A549 (cell line): ENCODE data around the gene RAB1B.

Experiments
- GATA3 ChIP-seq: IDR thresholded peaks from 2 replicates; pipeline ENCODE4 v1.6.1; 2012; ENCODE audit warnings: borderline replicate concordance
- PHF8 ChIP-seq: fragments of 200-600 bp; sonication (generic); IDR thresholded peaks from 2 replicates; pipeline ENCODE4 v1.6.1; 2016; ENCODE audit warnings: low read depth, mild to moderate bottlenecking, antibody characterized with exemption, moderate library complexity, borderline replicate concordance
- TF ChIP-seq, protein P1 (sequence below): fragments of 200-600 bp; sonication (generic); IDR thresholded peaks from 2 replicates; pipeline ENCODE4 v1.6.1; 2016; ENCODE audit warnings: antibody characterized with exemption, mild to moderate bottlenecking, moderate library complexity

DNA sequence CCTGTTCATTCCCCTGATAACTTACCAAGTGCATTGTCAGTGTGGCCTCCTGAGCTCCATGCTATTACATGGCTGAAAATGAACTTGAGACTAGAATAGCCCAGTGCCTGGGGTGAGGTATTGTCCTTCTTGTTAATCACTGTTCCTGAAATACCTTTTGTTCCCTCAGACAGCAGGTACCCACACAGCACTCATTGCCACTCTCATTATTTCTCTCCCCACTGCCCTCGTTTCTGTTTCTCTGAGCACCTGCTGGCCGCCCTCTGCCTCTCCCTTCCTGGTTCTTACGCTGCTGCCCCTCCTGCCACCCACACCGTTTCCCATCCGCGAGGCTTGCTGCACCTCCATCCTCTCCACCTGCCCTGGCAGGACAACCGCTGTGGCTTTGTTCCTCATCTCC lies 36.9 kb upstream of the RAB1B start:
- TF ChIP-seq GATA3 (no peak), PHF8 (no peak)
- TF ChIP-seq, protein P1, sequence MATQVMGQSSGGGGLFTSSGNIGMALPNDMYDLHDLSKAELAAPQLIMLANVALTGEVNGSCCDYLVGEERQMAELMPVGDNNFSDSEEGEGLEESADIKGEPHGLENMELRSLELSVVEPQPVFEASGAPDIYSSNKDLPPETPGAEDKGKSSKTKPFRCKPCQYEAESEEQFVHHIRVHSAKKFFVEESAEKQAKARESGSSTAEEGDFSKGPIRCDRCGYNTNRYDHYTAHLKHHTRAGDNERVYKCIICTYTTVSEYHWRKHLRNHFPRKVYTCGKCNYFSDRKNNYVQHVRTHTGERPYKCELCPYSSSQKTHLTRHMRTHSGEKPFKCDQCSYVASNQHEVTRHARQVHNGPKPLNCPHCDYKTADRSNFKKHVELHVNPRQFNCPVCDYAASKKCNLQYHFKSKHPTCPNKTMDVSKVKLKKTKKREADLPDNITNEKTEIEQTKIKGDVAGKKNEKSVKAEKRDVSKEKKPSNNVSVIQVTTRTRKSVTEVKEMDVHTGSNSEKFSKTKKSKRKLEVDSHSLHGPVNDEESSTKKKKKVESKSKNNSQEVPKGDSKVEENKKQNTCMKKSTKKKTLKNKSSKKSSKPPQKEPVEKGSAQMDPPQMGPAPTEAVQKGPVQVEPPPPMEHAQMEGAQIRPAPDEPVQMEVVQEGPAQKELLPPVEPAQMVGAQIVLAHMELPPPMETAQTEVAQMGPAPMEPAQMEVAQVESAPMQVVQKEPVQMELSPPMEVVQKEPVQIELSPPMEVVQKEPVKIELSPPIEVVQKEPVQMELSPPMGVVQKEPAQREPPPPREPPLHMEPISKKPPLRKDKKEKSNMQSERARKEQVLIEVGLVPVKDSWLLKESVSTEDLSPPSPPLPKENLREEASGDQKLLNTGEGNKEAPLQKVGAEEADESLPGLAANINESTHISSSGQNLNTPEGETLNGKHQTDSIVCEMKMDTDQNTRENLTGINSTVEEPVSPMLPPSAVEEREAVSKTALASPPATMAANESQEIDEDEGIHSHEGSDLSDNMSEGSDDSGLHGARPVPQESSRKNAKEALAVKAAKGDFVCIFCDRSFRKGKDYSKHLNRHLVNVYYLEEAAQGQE: no peak
